Activated T-cell treated with anti-CD3 and anti-CD28 coated beads for 24 hours (primary cell): ENCODE data around the gene THAP4.
"Not testable (repeated sequence)": the region's sequence is repeated elsewhere in the genome, so short reads cannot be mapped to it uniquely, and the experiment has no call there.

Experiments
- DNase-seq: peaks from one replicate; pipeline ENCODE4 v3.0.0-alpha.2; 2020; ENCODE audit warnings: low read depth

THAP4 gene

GRCh38 chr2:241582806-241583205, 54.2 kb downstream of the THAP4 start:
- DNase-seq, result no peak

DNA sequence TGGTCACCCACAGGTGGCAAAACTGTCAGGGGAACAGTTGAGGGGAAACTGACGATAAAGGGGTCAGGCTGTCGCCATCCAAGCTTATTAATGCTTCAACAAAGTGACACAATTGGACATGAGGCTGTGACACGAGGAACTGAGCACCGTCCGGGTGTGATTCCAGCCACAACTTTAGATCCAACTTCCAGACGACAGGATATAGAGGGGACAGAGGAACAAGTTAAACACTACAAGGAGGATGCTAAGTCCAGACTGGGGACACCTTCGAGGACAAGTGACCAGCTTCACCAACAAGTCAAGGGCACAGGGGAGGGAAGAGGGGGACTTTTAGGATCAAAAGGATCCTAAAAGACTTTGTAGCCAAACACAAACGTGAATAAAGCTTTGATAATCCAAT, 54.6 kb downstream of the THAP4 start:
- no peak for DNase-seq

- DNase-seq, result no peak
These were observed 57.7 kb downstream of the THAP4 start for GRCh38 chr2:241579281-241579680.

GRCh38 chr2:241577413-241578122, 59.4 kb downstream of the THAP4 start:
- no peak for DNase-seq

GRCh38 chr2:241576293-241576654, 60.7 kb downstream of the THAP4 start:
- DNase-seq, result no peak

DNA sequence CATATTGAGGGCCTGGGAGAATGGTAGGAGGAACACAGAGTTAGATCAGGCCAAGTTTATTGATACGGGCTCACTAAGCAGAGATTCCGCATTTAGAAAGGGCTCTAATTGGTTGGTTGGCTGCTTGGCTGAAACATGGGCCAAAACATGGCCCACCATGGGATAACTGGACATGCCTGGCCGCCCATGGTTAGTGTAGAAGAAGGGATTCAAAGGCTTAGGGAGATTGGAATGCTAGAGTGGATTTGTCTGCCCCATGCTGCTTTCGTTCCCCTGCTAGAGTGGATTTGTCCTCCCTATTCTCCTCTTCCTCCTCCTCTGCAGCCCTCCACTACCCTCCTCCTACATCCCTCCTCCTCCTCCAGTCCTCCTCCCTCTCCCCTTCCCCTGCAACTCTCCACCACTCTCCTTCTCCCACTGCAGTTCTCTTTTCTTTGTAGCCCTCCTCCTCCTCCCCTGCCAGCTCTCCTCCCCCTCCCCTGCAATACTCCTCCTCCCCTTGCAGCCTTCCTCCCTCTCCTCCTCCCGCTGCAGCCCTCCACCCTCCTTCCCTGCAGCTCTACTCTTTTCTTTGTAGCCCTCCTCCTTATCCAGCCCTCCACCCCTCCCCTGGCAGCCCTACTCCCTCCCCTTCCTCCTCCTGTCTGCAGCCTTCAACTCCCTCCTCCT, 61.2 kb downstream of the THAP4 start:
- no peak for DNase-seq

- DNase-seq, result no peak
These were observed 61.9 kb downstream of the THAP4 start for GRCh38 chr2:241574911-241575623.

- no peak for DNase-seq
These were observed 63.2 kb downstream of the THAP4 start for GRCh38 chr2:241573741-241574140.

DNA sequence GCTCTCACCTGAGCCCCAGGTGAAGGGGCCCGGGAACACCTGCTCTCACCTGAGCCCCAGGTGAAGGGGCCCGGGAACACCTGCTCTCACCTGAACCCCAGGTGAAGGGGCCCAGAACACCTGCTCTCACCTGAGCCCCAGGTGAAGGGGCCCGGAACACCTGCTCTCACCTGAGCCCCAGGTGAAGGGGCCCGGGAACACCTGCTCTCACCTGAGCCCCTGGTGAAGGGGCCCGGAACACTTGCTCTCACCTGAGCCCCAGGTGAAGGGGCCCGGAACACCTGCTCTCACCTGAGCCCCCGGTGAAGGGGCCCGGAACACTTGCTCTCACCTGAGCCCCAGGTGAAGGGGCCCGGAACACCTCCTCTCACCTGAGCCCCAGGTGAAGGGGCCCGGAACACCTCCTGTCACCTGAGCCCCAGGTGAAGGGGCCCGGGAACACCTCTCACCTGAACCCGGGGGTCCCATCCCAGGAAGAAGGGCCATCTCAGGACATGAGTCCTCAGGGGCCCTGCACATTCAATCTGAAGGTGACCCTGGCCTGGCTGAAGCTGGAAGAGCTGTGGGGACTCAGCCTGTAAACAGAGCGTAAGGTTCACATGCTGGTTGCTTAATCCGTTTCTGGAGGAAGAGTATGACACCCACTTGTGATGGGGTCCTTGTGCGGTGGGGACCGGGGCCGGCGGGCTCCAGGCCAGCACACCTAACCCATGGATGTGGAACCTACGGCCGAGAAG, 63.9 kb downstream of the THAP4 start:
- not testable (repeated sequence) for DNase-seq

GRCh38 chr2:241571821-241572620, 64.9 kb downstream of the THAP4 start:
- no peak for DNase-seq

DNA sequence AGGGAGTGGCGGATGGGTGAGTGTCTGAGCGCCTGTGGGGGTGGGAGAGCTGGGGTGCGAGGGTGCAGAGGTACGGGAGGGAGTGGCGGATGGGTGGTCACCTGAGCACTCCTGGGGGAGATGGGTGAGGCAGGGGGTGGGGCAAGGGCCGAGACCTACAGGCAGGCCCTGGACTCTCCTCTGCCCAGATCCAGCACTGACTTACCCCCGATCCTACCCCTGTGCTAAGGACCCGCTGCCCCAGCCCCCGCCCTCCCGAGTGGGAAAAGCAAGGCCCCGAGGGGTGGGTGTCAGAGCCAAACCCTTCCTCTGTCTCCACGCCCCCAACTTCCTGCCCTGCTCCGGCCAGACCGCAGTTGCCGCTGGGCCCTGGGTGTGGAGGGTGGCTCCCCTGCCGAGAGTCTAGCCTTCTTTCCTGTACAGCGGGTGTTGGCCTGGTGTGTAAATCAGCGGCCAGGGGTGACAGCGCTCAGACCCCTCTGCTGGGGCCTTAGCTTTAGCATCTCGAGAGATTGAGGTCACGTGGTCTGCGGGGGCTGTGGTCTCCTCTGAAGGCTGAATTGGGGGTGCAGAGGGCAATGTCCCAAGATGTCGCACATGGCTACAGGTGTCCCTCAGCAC, 65.9 kb downstream of the THAP4 start:
- DNase-seq, result no peak

GRCh38 chr2:241569831-241570281, 67.1 kb downstream of the THAP4 start:
- no peak for DNase-seq

- DNase-seq, result no peak
These were observed 68.2 kb downstream of the THAP4 start for GRCh38 chr2:241568726-241569125.

- no peak for DNase-seq
These were observed 69.2 kb downstream of the THAP4 start for GRCh38 chr2:241567776-241568175.

GRCh38 chr2:241567266-241567665, 69.7 kb downstream of the THAP4 start:
- not testable (repeated sequence) for DNase-seq

DNA sequence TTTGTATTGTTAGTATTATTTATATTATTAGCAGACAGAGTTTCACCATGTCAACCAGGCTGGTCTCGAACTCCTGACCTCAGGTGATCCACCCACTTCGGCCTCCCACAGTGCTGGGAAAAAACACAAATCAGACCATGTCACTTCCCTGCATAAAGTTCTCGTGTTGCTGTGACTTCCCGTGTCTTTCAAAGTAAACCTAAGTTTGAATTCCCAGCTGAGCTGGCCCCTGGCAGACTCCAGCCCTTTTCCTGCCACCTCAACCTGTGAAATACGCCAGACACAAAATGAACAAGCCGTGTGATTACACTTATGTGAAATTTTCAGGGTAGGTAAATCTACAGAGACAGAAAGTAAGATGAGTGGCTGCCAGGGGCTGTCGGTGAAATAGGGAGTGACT, 70.5 kb downstream of the THAP4 start:
- DNase-seq, result no peak

DNA sequence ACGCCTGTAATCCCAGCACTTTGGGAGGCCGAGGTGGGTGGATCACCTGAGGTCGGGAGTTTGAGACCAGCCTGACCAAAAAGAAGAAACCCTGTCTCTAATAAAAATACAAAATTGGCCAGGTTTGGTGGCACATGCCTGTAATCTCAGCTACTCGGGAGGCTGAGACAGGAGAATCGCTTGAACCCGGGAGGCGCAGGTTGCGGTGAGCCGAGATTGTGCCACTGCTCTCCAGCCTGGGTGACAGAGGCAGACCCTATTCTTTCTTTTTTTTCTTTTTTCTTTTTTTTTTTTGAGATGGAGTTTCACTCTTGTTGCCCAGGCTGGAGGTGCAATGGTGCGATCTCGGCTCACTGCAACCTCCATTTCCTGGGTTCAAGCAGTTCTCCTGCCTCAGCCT, 70.9 kb downstream of the THAP4 start:
- not testable (repeated sequence) for DNase-seq

DNA sequence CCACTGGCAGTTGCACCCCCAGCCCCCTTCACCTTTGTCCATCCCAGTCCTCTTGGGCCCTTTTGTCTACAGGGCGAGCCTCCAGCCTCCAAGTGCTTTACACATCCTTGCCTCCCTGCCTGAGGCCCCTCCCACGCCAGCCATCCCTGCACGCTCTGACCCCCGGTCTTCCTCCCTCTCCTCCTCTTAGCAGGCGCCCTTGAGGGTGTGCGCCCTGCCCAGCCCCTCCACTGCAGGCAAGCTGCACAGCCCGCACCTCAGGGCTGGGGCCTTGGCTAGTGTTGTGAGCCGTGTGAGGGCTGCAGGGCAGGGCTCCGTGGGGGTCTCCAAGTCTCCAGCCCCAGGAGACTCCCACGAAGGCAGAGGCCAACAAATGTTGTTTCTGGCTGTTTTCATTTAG, 71.5 kb downstream of the THAP4 start:
- no peak for DNase-seq

DNA sequence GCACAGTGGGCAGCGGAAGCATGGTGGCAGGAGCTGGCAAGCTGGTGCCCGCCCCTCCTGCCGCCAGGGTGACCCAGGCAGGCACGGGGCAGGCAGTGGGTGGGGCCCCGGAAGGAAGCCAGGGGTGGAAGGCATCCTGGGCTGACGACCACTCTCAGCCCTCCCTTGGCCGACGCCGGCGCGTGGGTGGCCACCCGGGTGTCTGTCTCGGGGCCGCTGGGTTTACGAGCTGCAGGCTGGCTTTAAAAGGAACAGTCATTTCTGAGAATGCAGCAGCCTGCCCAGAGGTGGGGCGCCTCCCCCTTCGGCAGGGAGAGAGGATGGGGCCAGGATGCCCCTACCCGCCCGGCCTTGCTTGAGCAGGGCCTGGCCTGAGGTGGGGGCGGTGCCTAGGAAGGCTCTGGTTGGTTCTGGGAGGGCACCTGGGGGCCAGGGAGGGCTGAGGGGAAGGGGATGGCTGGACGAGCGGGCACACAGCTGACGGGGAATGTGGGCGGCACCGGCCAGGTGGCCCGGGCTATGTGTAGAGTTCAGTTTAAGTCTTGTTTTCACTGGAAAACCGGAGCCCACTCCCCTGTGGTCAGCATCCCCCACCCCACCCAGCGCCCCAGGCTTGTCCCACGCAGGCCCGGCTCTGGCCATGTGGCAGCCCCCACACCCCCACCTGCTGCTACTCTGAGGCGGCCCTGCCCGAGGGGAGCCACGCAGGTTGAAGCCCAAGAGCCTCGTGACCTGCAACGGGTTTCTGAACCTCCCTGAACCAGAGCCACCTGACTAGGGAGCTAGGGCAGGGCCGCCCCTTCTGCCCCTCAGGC, 72.2 kb downstream of the THAP4 start:
- no peak for DNase-seq

- no peak for DNase-seq
These were observed 72.9 kb downstream of the THAP4 start for GRCh38 chr2:241563981-241564595.
